HG03571 (cell line): ENCODE data around the gene KIFAP3.
"Not testable (repeated sequence)": the region's sequence is repeated elsewhere in the genome, so short reads cannot be mapped to it uniquely, and the experiment has no call there.

Experiments used
- ATAC-seq: cut with Tn5 transposase; IDR thresholded peaks from one replicate; pipeline ENCODE4 v1.9.1; 2021; ENCODE audit not compliant: unreplicated experiment

KIFAP3 gene

GRCh38 chr1:169892176-169892926 is 182.1 kb downstream of the KIFAP3 start:
- ATAC-seq = no peak

GRCh38 chr1:169891539-169891885 is 183.0 kb downstream of the KIFAP3 start:
- ATAC-seq = no peak

- no peak for ATAC-seq
Observed at GRCh38 chr1:169890761-169891538, 183.5 kb downstream of the KIFAP3 start.

- no peak for ATAC-seq
Observed at GRCh38 chr1:169889871-169890270, 184.6 kb downstream of the KIFAP3 start.

GRCh38 chr1:169886931-169887330 is 187.6 kb downstream of the KIFAP3 start:
- no peak for ATAC-seq

GRCh38 chr1:169886422-169886821 is 188.1 kb downstream of the KIFAP3 start:
- ATAC-seq = no peak

GRCh38 chr1:169885207-169885606 is 189.3 kb downstream of the KIFAP3 start:
- no peak for ATAC-seq

- no peak for ATAC-seq
Observed at GRCh38 chr1:169884634-169885033, 189.9 kb downstream of the KIFAP3 start.

GRCh38 chr1:169882039-169882511 is 192.4 kb downstream of the KIFAP3 start:
- no peak for ATAC-seq

GRCh38 chr1:169879034-169879840 is 195.3 kb downstream of the KIFAP3 start:
- ATAC-seq = no peak

GRCh38 chr1:169878498-169878897 is 196.0 kb downstream of the KIFAP3 start:
- no peak for ATAC-seq

- ATAC-seq = no peak
Observed at GRCh38 chr1:169877800-169878491, 196.5 kb downstream of the KIFAP3 start.

- no peak for ATAC-seq
Observed at GRCh38 chr1:169874229-169874628, 200.3 kb downstream of the KIFAP3 start.

GRCh38 chr1:169873582-169874199 is 200.8 kb downstream of the KIFAP3 start:
- ATAC-seq = no peak

GRCh38 chr1:169872906-169873305 is 201.6 kb downstream of the KIFAP3 start:
- ATAC-seq = no peak

- not testable (repeated sequence) for ATAC-seq
Observed at GRCh38 chr1:169871988-169872387, 202.5 kb downstream of the KIFAP3 start.
